ENCODE results near the gene MFAP3.

Gene MFAP3

GRCh38 chr5:154088801-154089200 lies 50.0 kb downstream of the MFAP3 start:
- no peak for FAIRE-seq
- no peak for DNase-seq (ENCODE audit: insufficient read length, low spot score)

GRCh38 chr5:154090656-154091055 lies 51.9 kb downstream of the MFAP3 start:
- FAIRE-seq, result no peak
- no peak for DNase-seq (ENCODE audit: insufficient read length, low spot score)

GRCh38 chr5:154092356-154093141 lies 53.8 kb downstream of the MFAP3 start:
- DNase-seq (ENCODE audit: insufficient read length, low spot score), result no peak

GRCh38 chr5:154093142-154093532 lies 54.4 kb downstream of the MFAP3 start:
- no peak for FAIRE-seq

More at GRCh38 chr5:154092356-154093141, 53.8 kb downstream of the MFAP3 start:
- no peak for FAIRE-seq

GRCh38 chr5:154095904-154096303 lies 57.1 kb downstream of the MFAP3 start:
- no peak for FAIRE-seq

More at GRCh38 chr5:154093142-154093532, 54.4 kb downstream of the MFAP3 start:
- DNase-seq (ENCODE audit: insufficient read length, low spot score), result no peak

GRCh38 chr5:154097031-154097430 lies 58.3 kb downstream of the MFAP3 start:
- DNase-seq (ENCODE audit: insufficient read length, low spot score), result no peak
- FAIRE-seq, result no peak

More at GRCh38 chr5:154095904-154096303, 57.1 kb downstream of the MFAP3 start:
- no peak for DNase-seq (ENCODE audit: insufficient read length, low spot score)

GRCh38 chr5:154098465-154098864 lies 59.7 kb downstream of the MFAP3 start:
- DNase-seq (ENCODE audit: insufficient read length, low spot score) (no peak), FAIRE-seq (no peak)

GRCh38 chr5:154101184-154101583 lies 62.4 kb downstream of the MFAP3 start:
- FAIRE-seq (no peak), DNase-seq (ENCODE audit: insufficient read length, low spot score) (no peak)

- FAIRE-seq, result no peak
- DNase-seq (ENCODE audit: insufficient read length, low spot score), result no peak
These were observed 64.5 kb downstream of the MFAP3 start for GRCh38 chr5:154103233-154103632.
